ENCODE data around the gene MAP3K8.
"Not testable (repeated sequence)": the region's sequence is repeated elsewhere in the genome, so short reads cannot be mapped to it uniquely, and the experiment has no call there.

Gene MAP3K8

GRCh38 chr10:30447125-30447799 is 13.3 kb downstream of the MAP3K8 start:
- DNase-seq (ENCODE audit: low read depth): no peak

DNA sequence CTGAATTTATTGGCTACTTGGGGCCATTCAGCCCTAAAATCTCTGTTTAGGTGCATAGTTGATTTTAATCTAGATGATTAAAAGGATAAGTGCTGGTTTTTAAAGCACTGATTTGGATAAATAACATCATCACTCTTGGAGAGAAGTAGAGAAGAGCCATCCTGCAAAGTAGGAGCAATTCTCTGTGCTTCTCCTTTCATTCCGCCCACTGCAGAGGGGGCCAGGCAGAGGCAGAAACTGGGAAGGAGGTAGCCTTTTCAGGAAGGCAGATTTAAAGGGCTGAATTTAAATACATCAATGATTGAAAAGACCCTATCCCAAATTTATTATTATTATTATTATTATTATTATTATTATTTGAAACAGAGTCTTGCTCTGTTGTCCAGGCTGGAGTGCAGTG is 14.1 kb downstream of the MAP3K8 start:
- no peak for DNase-seq (ENCODE audit: low read depth)

- no peak for DNase-seq (ENCODE audit: low read depth)
Measured at GRCh38 chr10:30453764-30454527, 20.0 kb downstream of the MAP3K8 start.

DNA sequence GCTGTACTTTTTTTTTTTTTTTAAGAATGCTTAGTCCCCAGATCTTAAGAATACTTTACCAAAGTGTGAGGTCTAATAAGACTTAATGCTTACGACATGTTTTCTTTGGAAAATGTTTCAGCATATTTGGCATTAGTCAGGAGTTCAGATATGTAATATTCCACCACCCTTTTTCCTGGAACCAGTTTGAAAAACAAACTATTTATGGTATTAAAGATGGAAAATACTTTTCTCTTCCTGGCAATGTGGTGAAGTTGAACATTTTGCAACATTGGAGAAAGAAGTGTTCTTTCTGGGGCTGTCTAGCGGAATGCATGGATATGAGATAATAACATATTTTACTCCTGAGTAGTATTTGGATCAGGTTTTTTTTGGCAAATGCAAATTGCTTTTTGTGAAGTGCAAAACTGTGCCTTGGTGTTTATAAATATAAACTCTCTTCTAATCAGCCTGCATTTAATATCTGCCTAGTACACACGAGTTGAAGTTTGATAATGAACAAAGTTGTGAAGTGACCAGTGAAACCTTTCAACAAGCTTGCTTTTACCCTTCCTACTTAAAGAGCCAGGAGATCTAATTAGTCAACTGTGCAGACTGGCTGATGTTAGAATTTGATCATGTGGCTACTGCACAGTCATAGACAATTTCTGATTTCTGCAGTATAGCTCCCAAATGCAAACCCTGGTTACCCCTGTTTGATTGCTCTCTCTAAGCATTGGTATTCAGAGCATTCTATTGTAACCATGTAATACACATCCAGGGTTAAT is 20.9 kb downstream of the MAP3K8 start:
- DNase-seq (ENCODE audit: low read depth): no peak

DNA sequence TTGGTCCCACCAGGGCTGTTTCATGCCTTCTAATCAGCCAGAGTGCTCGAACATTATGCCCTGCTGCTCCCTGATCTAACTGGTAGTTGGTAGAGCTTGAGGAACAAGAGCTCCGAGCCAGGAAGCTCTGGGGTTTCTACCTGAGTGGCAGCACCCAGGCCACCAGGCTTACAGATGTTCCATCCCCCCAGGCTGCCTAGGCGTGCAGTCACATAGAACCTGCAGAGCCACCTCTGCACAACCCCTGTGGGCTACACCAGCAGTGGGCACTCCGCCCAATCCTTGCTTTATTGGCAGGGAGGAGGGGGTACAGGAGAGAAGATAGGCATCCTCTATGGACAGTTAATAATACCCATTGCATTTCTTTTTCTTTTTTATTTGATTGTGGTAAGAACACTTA is 21.8 kb downstream of the MAP3K8 start:
- no peak for DNase-seq (ENCODE audit: low read depth)

DNA sequence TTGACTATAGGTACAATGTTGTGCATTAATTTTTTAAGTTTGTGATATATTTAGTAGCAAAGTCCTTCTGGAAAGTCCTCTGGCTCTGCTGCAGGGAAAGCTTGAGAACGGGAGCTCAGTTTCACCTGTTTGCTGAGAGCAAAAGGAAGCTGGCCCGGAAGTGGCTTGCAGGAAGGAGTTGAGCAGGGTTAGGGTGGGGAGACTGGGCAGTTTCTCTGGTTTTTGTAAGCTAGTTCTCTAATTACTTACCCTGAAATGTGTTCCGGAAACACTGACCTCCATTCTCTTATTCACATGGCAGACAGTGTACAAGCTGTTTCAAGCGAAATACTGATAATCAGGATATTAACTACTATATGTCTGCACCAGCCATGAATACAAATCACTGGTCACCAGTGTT is 22.3 kb downstream of the MAP3K8 start:
- peak; percentile 35 for DNase-seq (ENCODE audit: low read depth)

GRCh38 chr10:30459283-30459682 is 25.3 kb downstream of the MAP3K8 start:
- no peak for DNase-seq (ENCODE audit: low read depth)

- no peak for DNase-seq (ENCODE audit: low read depth)
Measured at GRCh38 chr10:30460121-30460520, 26.1 kb downstream of the MAP3K8 start.

DNA sequence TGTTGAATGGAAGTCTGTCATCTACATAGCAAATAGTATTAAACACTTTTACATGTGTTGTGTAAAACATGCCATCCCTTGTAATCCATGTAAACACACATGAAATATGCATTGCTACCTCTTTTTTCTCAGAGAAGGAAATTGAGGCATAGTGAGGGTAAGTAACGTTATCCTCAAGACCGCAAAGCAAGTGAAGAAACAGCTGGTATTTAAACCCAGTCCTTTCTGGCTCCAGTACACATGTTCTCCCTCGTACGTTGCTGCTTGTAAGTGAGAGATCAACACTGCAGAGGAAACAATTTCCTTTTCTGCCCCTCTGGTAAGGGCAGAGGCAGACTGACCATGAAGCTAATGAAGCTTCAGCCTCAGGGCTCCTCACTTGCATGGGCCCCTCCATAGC is 28.5 kb downstream of the MAP3K8 start:
- no peak for DNase-seq (ENCODE audit: low read depth)

GRCh38 chr10:30463944-30464451 is 30.0 kb downstream of the MAP3K8 start:
- no peak for DNase-seq (ENCODE audit: low read depth)

DNA sequence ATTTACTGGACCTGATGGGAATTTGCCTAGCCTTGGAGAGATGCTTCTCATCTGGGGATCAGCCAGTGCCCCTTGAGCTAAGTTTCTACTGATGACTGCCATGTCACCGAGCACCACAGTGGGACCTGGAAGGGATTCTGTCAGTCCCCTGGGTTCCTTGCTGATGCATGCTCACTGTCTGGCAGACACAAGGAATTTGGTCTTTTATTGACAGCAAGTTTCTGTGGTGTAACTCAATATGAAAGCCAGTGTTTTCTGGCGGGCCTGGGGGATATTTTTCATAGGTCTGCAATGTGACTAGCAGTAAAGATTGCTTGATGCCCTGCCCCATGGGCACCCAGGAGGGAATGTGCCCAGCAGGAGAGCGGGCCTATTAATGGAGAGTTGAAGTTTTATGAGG is 30.7 kb downstream of the MAP3K8 start:
- DNase-seq (ENCODE audit: low read depth): no peak

- no peak for DNase-seq (ENCODE audit: low read depth)
Measured at GRCh38 chr10:30466445-30466844, 32.5 kb downstream of the MAP3K8 start.

- no peak for DNase-seq (ENCODE audit: low read depth)
Measured at GRCh38 chr10:30467651-30468338, 33.8 kb downstream of the MAP3K8 start.

DNA sequence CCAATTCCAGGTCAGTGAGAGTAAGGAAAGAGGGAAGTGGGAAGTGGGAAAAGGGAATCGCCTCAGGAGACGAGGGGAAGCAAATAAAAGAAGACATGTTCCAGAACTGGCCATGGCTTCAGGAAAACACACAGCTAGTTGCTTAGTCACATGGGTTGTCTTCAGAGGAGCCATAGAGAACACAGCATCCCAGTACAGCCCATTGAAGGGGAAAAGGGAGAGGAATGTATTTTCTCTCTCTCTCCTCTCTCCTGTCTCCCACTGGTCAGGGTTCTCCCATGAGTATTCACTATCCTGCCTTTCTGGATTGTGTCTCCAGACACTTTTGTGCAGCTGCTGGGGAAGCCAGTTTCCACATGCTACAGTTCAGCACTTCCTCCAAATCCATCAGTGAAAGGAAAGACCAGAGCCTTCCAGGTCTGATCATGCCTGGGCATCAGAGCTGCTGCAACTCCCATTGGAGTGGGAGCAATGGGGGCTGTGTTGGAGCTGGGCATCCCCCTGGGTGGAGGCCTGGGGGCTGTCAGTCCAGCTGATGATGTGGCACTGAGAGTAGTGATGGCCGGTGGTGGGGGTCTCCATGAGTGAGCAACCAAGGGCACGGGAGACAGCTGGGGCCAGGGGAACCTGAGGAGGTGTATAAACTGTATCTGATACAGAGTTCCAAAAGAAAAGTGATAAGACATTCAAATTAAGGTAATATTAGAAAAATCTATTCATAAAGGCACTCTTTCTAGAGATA is 38.6 kb downstream of the MAP3K8 start:
- DNase-seq (ENCODE audit: low read depth): no peak

DNA sequence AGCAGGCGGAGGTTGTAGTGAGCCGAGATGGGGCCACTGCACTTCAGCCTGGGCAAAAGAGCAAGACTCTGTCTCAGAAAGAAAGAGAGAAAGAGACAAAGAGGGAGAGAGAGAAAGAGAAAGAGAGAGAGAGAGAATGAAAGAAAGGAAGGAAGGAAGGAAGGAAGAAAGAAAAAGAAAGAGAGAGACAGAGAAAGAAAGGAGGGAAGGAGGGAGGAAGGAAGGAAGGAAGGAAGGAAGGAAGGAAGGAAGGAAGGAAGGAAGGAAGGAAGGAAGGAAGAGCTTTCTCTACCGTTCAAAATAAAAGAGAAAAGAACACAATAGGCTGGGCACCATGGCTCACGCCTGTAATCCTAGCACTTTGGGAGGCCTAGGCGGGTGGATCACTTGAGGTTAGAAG is 41.5 kb downstream of the MAP3K8 start:
- not testable (repeated sequence) for DNase-seq (ENCODE audit: low read depth)

- no peak for DNase-seq (ENCODE audit: low read depth)
Measured at GRCh38 chr10:30476511-30477155, 42.6 kb downstream of the MAP3K8 start.

DNA sequence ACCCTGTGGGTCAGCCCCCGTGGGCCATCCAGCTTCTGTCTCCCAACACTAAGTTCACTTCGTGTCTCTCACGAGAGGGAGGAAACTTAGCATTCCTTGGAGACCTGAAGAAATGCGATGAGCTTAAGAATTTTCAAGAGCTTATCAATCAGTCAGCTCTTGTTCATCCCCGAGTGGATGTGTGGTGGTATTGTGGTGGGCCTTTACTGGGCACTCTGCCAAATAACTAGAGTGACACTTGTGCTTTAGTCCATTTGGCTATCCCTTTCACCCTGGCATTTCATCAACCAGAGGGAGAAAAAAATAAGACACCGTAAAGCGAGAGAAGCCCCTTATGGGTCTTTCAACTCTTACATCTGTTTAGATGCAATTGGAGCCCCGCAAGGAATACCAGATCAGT is 45.5 kb downstream of the MAP3K8 start:
- DNase-seq (ENCODE audit: low read depth): not testable (repeated sequence)

GRCh38 chr10:30481603-30482002 is 47.6 kb downstream of the MAP3K8 start:
- no peak for DNase-seq (ENCODE audit: low read depth)

- DNase-seq (ENCODE audit: low read depth): no peak
Measured at GRCh38 chr10:30488316-30488715, 54.3 kb downstream of the MAP3K8 start.

DNA sequence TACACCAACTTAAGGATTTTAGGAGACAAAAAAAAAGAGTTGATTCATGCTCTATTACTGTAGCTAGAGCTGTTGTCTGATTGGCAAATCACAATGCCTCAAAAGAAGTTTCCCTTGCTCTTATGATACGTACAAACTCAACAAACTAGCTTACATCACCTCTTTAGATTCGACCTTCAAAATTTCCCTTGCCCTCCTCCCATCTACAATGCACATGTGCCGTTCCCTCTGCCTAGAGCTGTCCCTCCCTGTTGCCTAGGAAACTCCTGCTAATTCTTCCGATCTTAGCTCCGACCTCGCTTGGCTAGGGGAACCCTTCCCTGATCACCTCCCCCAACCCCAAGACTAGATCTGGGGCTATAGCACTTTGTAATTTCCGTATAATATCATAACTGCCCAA is 55.4 kb downstream of the MAP3K8 start:
- DNase-seq (ENCODE audit: low read depth): no peak
